Testis (tissue), 2 donors: Measurements from ENCODE around the gene TP53BP2.

ENCODE experiments used
- POLR2A ChIP-seq: fragments of 450-650 bp; IDR thresholded peaks from one replicate; pipeline ENCODE4 v1.6.1; 2017; ENCODE audit warnings: antibody characterized with exemption, mild to moderate bottlenecking, moderate library complexity
- TF ChIP-seq, protein P1 (sequence below), 3 experiments: fragments of 450-650 bp in 2 of 3; fragments of 200-600 bp in 1 of 3; sonication (generic) in 1 of 3; IDR thresholded peaks; one replicate each; pipeline ENCODE4 v1.5.1; 2016 to 2019; ENCODE audit warnings: antibody characterized with exemption in 3 of 3, mild to moderate bottlenecking in 2 of 3, moderate library complexity in 1 of 3

DNA sequence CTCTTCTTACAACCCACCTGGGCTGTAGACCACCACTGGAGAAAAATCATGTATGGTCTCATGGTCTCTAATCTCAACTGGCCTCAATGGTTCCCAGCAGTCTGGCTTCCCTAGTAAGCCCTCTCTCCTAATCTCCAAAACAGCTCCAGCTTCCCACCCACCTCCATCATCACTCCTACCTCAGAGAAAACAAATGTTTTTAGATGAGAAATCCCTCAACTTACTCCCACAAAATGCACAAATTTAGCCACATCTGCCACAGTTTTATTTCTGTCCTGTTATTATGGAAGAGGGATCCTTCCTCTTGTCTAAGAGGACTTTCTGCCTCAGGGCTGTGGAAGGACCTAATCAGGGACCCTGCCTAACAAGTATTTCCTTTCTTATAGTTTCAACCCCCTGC is 32.1 kb downstream of the TP53BP2 start:
- TF ChIP-seq, protein P1, sequence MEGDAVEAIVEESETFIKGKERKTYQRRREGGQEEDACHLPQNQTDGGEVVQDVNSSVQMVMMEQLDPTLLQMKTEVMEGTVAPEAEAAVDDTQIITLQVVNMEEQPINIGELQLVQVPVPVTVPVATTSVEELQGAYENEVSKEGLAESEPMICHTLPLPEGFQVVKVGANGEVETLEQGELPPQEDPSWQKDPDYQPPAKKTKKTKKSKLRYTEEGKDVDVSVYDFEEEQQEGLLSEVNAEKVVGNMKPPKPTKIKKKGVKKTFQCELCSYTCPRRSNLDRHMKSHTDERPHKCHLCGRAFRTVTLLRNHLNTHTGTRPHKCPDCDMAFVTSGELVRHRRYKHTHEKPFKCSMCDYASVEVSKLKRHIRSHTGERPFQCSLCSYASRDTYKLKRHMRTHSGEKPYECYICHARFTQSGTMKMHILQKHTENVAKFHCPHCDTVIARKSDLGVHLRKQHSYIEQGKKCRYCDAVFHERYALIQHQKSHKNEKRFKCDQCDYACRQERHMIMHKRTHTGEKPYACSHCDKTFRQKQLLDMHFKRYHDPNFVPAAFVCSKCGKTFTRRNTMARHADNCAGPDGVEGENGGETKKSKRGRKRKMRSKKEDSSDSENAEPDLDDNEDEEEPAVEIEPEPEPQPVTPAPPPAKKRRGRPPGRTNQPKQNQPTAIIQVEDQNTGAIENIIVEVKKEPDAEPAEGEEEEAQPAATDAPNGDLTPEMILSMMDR (IDR thresholded peaks at IDR 0.05) = no peak
- TF ChIP-seq POLR2A = no peak
